Esophagus squamous epithelium (tissue), 5 donors: ENCODE measurements around the gene MAML3. TPM values are rescaled to one million over a fixed set of nuclear protein-coding genes. Genes with fewer than 3 reads are reported as not detected.

Experiments used
- DNase-seq: peaks from one replicate; lab custom pipeline; 2025; lab: John Stamatoyannopoulos, UW
- H3K27ac ChIP-seq, 4 donors: fragments of 200-600 bp; sonication (generic); one replicate each; pipeline ENCODE4 v1.5.1; 2016 to 2019; ENCODE audit warnings: mild to moderate bottlenecking in 1 of 4
- H3K27me3 ChIP-seq, 4 donors: fragments of 200-600 bp; sonication (generic); 1 replicate in 3 of 4; 2 replicates in 1 of 4; pipeline versions ENCODE4 v1.5.1 to v1.6.0; 2017 to 2021; ENCODE audit warnings: antibody characterized with exemption in 1 of 4
- H3K36me3 ChIP-seq, 3 donors: fragments of 200-600 bp; sonication (generic); one replicate each; pipeline ENCODE4 v1.5.1; 2016 to 2019
- H3K4me1 ChIP-seq, 3 donors: fragments of 200-600 bp; sonication (generic); one replicate each; pipeline ENCODE4 v1.5.1; 2017 to 2019
- H3K4me3 ChIP-seq, 4 donors: fragments of 200-600 bp; sonication (generic); 1 replicate in 3 of 4; 2 replicates in 1 of 4; pipeline ENCODE4 v1.5.1; 2016 to 2019; ENCODE audit warnings: mild to moderate bottlenecking in 2 of 4, moderate library complexity in 1 of 4
- H3K9me3 ChIP-seq, 3 donors: fragments of 200-600 bp; sonication (generic); one replicate each; pipeline ENCODE4 v1.5.1; 2016 to 2019
- POLR2A ChIP-seq, 4 donors: fragments of 450-650 bp; IDR thresholded peaks; one replicate each; pipeline ENCODE4 v1.6.1; 2017; ENCODE audit warnings: antibody characterized with exemption in 4 of 4, mild to moderate bottlenecking in 4 of 4, moderate library complexity in 3 of 4
- WGBS, 2 donors: methylation state at CpG; one replicate each; pipeline ENCODE4 v1.1.5; 2018; 5-methylcytosine and 5-hydroxymethylcytosine counted together
- intact Hi-C: fragments of 100-400 bp; cut with DNase I; formaldehyde crosslinking; loops from one replicate; pipeline ENCODE4 v1.15.0; 2022
- total RNA-seq, 4 donors: library from RNA; depleted of rRNA; stranded (reverse); fragments of >200 nt; gene quantifications; one replicate each; pipeline ENCODE4 v1.1.0, GENCODE V29; 2016
- TF ChIP-seq, protein P1 (sequence below), 6 experiments: fragments of 450-650 bp in 4 of 6; fragments of 200-600 bp in 2 of 6; sonication (generic) in 2 of 6; IDR thresholded peaks; one replicate each; pipeline ENCODE4 v1.5.1; 2016 to 2019; ENCODE audit warnings: antibody characterized with exemption in 6 of 6, mild to moderate bottlenecking in 4 of 6, moderate library complexity in 4 of 6
- donor health status: DM: yes; HTN: yes; CAD: no.

Gene MAML3
- total RNA-seq, 4 donors from 2014 or later: 6.9 to 14.2 (median 8.9) TPM

DNA sequence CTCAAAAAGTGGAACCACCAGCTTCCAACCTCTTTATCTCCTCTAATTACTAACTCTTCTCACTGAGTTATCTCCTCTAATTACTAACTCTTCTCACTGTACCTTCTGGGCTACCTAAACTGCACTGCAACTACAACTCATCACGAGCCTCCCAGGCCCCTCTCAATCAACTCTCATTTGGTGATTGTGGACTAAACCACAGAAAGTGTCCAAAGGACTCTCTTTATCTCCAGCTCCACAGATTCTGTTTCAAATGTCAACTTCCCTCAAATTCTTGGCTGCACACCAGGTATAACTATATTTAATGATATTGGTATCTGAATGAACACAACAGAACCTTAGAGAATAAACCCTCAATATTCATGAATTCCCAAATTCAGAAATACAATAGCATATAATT lies 182.9 kb downstream of the MAML3 start:
- no peaks in the 10 kb centered on the region for H3K9me3 ChIP-seq
- no peaks in the 10 kb centered on the region for H3K27me3 ChIP-seq
- H3K4me1 ChIP-seq: peaks cover 0 to 44% (median 25%) of the 10 kb centered on the region in 3 donors
- no peak for DNase-seq
- no peaks in the 10 kb centered on the region for H3K36me3 ChIP-seq
- no peak overlapping the region for H3K27ac ChIP-seq
- no peak for TF ChIP-seq POLR2A (IDR thresholded peaks at IDR 0.05)
- TF ChIP-seq, protein P1, sequence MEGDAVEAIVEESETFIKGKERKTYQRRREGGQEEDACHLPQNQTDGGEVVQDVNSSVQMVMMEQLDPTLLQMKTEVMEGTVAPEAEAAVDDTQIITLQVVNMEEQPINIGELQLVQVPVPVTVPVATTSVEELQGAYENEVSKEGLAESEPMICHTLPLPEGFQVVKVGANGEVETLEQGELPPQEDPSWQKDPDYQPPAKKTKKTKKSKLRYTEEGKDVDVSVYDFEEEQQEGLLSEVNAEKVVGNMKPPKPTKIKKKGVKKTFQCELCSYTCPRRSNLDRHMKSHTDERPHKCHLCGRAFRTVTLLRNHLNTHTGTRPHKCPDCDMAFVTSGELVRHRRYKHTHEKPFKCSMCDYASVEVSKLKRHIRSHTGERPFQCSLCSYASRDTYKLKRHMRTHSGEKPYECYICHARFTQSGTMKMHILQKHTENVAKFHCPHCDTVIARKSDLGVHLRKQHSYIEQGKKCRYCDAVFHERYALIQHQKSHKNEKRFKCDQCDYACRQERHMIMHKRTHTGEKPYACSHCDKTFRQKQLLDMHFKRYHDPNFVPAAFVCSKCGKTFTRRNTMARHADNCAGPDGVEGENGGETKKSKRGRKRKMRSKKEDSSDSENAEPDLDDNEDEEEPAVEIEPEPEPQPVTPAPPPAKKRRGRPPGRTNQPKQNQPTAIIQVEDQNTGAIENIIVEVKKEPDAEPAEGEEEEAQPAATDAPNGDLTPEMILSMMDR (IDR thresholded peaks at IDR 0.05): no peak
- intact Hi-C loops: no loop called here
- WGBS, 2 donors: 77 to 80% methylated on average over 1 of the region's 1 CpG
- no peak overlapping the region for H3K4me3 ChIP-seq

DNA sequence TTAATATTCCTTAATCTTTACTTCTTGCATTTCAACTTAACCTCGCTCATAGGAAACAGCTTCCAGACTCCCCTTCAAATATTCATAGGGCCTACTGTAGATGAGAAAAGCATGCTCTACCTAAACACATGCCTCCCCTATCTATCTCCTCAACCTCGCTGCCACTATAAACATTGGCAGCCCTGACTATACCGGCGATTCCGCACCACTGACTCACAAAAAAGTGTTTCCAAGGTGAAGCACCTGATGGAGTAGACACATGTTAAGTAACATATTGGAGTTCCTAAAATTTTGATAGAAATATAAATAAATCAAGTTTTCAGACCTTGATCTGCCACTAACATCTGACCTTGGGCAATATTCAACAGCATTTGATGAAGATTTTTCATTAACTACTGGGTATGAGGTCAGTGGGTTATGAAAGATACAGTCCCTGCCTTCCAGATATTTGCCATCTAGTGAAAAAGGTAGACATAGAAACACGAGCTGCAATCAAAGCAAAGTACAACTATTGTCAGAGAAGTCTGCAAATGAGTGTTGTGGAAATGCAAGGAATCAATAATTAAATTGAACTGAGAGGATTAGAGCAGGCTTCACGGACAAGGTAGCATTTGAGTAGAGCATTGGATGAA lies 184.2 kb downstream of the MAML3 start:
- Histone ChIP-seq H3K27me3 (no peaks in the 10 kb centered on the region), H3K4me3 (no peak overlapping the region), H3K36me3 (no peaks in the 10 kb centered on the region), H3K27ac (no peak overlapping the region), H3K9me3 (no peaks in the 10 kb centered on the region), H3K4me1 (peaks cover 5 to 44% (median 15%) of the 10 kb centered on the region in 3 donors)
- no peak for TF ChIP-seq POLR2A (IDR thresholded peaks at IDR 0.05)
- TF ChIP-seq, protein P1 (IDR thresholded peaks at IDR 0.05): no peak
- no peak for DNase-seq
- intact Hi-C loops: no loop called here
- WGBS, 2 donors: 60 to 68% methylated on average over 7 of the region's 7 CpGs

DNA sequence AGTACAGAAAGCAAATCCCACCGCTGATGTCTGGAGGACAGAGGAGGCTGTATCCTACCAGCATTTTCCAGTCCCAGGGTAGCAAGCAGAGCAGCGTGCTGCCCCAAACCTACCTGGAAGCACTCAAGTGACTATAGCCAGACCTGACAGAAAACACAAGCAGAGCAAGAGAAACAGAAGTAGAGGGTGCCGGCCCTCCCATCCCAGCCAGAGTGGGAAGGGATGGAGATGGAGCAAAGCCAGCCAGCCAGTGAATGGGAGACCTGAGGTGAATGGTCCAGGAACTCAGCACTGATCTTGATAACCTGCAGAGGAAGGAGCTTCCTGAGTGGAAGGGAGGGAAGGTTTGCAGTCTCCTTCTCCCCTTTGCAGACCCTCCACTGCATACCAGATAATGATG lies 185.2 kb downstream of the MAML3 start:
- DNase-seq: no peak
- H3K4me3 ChIP-seq: no peak overlapping the region
- no peaks in the 10 kb centered on the region for H3K27me3 ChIP-seq
- no peaks in the 10 kb centered on the region for H3K9me3 ChIP-seq
- no peak for TF ChIP-seq POLR2A (IDR thresholded peaks at IDR 0.05)
- peak overlapping the region in 1 of 4 donors; percentile 10 for H3K27ac ChIP-seq
- WGBS, 2 donors: 57 to 81% methylated on average over 1 to 3 of the region's 3 CpGs
- H3K36me3 ChIP-seq: no peaks in the 10 kb centered on the region
- intact Hi-C loops: no loop called here
- H3K4me1 ChIP-seq: peaks cover 5 to 50% (median 15%) of the 10 kb centered on the region in 3 donors

DNA sequence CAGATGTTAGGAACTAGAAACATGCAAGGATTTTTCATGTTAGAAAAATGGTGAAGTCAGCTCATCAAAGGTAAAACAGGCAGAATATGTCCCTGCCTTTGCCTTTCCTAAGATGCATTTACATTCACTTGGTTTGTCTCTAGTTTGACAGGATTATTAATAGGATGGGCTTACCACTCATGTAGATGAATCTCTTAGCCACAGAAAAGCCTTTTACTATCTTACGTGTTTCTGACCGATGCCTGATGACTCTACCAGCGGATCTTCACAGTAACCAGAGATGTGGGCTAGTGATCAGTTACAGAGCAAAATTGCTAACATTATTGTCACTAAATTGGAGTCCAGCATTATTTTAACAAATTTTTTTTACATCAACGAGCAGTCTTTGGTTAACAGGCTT lies 187.6 kb downstream of the MAML3 start:
- Histone ChIP-seq H3K27me3 (no peaks in the 10 kb centered on the region), H3K27ac (peak overlapping the region in 3 of 4 donors; percentile 6 to 60 (median 28)), H3K9me3 (no peaks in the 10 kb centered on the region), H3K4me1 (peaks cover 5 to 66% (median 20%) of the 10 kb centered on the region in 3 donors), H3K4me3 (no peak overlapping the region), H3K36me3 (no peaks in the 10 kb centered on the region)
- intact Hi-C loops: no loop called here
- WGBS, 2 donors: 77 to 81% methylated on average over 4 of the region's 4 CpGs
- TF ChIP-seq, protein P1 (IDR thresholded peaks at IDR 0.05): no peak
- TF ChIP-seq POLR2A (IDR thresholded peaks at IDR 0.05): no peak
- no peak for DNase-seq

DNA sequence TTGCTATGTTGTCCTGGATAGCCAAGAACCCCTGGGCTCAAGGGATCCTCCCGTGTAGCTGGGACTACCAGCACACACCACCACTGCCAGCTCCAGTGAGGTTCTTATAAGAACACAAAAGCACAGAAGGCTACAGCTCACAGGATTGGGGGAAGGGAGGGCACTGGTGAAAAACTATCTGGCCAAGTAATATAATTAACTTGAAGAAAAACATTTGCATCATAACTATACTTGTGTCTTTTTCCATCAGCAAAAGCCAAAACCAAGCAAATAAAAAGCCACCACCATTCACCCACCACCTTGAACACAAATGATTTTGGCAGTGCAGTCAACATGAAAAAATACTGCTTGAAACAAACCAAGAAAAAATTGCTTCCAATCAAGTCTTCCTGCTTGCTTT lies 188.2 kb downstream of the MAML3 start:
- Histone ChIP-seq H3K27me3 (no peaks in the 10 kb centered on the region), H3K36me3 (no peaks in the 10 kb centered on the region), H3K4me1 (peaks cover 5 to 69% (median 20%) of the 10 kb centered on the region in 3 donors), H3K27ac (peak overlapping the region in 2 of 4 donors; percentile 6 to 27), H3K9me3 (no peaks in the 10 kb centered on the region), H3K4me3 (no peak overlapping the region)
- intact Hi-C loops: no loop called here
- no peak for DNase-seq
- no peak for TF ChIP-seq POLR2A (IDR thresholded peaks at IDR 0.05)
- TF ChIP-seq, protein P1 (IDR thresholded peaks at IDR 0.05): no peak
- WGBS, 2 donors: 33 to 38% methylated on average over 1 of the region's 1 CpG
